GM12801 (cell line): Measurements from ENCODE around the gene DEAF1.

Experiments used
- CTCF ChIP-seq: IDR thresholded peaks from one replicate; pipeline ENCODE4 v1.5.1; 2011; ENCODE audit warnings: control low read depth; ENCODE audit not compliant: insufficient read length; ENCODE audit errors: extremely low read depth

The DEAF1 gene

GRCh38 chr11:601573-602245, 93.3 kb downstream of the DEAF1 start:
- no peak for TF ChIP-seq CTCF

- TF ChIP-seq CTCF: no peak
Observed at GRCh38 chr11:598005-598680, 96.9 kb downstream of the DEAF1 start.

- no peak for TF ChIP-seq CTCF
Observed at GRCh38 chr11:597166-597725, 97.8 kb downstream of the DEAF1 start.

- TF ChIP-seq CTCF: no peak
Observed at GRCh38 chr11:596374-596773, 98.6 kb downstream of the DEAF1 start.

GRCh38 chr11:595400-595799, 99.6 kb downstream of the DEAF1 start:
- TF ChIP-seq CTCF: no peak
